HG03045 (cell line): ENCODE results near the gene RRP1.

Experiments used
- ATAC-seq: cut with Tn5 transposase; IDR thresholded peaks from one replicate; pipeline ENCODE4 v1.9.1; 2021; ENCODE audit warnings: mild to moderate bottlenecking, moderate library complexity; ENCODE audit not compliant: unreplicated experiment

The RRP1 gene

DNA sequence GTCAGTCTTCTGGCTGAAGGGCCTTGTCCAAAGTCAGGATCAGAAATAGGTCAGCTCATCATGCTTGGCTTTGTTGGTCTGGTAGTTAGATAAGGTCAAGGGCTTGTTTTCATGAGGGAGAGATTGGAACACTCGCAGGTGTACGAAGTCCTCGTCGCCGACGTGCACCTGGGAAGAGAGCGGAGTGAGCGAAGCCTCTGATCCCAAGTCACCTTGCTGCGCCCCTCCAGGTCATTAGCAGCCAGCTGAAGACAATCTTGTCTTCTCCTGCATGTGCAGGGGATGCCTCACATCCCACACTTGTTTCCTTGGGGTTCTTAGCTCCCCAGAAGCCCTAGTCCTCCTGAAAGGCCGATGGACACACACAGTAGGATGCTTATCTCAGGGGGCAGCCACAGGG is 15.2 kb upstream of the RRP1 start:
- ATAC-seq: no peak

DNA sequence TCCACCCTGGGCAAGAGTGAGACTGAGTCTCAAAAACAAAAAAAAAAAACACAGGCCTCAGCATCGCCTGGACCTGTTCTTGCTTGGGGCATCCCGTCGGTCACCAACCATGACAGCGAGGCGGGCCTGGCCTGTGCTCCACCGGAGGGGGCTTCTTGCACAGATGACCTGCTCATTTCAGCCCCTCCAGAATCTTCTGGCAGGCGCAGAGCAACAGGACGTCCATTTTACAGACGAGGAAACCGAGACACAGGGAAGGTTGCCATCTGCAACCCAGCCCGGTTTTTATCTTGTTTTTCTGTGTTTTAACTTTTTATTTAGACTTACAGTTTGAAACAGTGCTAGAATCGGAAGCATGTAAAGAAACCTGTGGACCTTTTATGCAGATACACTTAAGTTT is 14.2 kb upstream of the RRP1 start:
- ATAC-seq: no peak

DNA sequence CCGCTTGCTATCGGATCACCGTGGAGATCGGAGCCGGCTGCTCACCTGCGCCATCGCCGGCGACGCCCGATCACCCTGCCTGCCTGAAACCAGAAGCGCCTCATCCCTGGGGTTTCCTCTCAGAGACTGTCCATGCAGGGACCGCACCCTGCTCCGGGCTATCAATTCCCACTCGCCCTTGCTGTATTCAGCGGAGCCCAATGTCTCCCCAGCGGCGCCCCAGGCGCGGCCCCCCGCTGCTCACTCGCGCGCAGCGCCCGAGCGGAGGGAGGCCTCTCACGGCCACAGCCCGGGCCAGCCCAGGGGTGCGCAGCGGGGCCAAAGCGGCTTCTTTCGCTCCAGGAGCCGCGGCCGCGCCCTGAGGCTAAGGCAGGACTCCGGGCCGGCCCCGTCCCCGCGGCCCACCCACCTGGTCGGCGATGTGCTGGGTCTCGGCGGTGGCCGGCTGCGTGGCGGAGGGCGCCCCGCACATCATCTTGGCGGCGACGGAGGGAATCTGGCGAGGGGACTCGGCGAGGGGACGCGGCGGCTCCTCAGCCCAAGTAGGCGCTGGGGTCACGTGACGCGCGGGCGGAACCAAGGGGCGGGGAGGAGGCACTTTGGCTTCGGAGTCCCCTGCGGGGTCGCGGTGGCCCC is 13.5 kb upstream of the RRP1 start, which contains the start of gene CSTB:
Gene CSTB, minus strand, starts transcription at position 514 of the 636 bp plus-strand sequence. Its CDS starts 39 bp downstream, at position 475.
- peak; percentile 69 for ATAC-seq

DNA sequence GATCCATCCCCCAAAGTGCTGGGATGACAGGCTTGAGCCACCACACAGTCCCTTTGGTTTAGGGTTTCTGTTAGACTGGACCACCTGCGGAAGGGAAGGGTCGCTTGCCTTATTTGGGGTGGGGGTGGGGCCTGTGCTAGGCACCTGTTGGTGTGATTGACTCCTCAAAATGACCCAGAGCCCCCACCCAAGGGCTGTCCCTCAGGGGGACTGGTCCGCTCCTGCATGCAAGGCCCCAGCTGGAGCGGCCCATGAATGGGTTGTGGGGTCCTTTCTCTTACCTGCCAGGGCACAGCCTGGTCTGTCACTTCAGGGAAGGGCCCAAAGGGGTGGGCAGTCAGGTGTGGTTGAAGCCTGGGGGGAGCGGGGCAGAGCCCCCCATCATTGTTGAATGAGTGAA is 11.4 kb upstream of the RRP1 start:
- no peak for ATAC-seq

DNA sequence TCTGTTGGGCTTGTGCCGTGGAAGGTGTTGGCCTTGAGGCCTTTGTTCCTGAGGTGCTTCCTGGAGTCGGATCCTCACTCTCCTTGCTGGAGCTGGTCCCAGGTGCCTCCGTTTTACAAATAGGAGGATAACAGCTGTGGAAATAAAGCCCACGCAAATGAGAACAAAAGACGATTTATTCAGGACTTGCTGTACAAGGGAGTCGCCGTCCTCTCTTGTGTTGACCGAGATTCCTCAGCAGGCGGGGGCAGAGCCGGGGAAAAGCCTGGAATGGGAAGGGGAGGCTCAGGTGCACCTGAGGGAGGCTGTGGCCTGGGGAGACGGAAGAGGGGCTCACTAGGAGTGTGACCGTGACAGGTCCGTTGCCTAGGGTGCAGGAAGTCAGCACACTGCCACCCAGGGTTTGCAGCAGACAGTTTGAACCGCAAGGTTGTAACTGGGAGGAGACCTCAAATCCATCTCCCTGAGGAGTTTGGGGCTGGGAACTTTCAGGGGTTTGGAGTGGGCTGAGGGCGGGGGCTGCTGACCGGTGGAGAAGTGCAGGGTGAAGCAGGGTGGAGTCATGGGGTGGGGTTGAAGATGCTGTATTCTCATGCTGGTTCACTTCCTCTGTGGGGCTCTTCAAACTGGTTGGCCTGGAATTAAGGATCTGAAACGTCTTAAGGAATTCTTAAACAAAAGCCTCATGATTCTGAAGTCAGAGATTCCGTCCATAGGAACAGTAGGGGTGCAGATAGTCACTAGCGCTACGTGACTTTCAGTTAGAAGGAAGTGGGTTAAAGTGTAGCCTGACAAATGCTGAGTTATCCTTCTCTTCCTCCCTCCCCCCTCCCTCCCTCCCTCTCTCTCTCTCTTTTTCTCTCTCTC is 10.7 kb upstream of the RRP1 start:
- ATAC-seq: no peak

DNA sequence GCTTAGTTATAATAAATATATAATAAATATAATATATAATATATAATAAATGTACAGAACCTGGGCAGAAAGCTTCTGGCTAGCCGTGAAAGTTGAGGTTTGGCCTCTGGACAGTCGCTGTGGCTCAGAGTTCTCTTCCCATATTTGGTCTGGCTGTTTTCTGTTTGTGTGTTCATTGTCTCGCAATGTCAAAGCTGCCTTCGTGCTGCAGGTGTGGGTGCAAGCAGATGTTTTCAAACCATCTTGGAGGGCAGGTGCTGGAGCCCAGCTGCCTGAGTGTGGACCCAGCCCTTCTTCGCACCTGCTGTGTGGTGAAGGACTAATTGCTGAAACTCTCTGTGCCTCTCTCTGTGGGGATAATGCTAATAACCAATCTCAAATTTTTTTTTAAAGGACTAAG is 9.7 kb upstream of the RRP1 start:
- ATAC-seq: no peak

DNA sequence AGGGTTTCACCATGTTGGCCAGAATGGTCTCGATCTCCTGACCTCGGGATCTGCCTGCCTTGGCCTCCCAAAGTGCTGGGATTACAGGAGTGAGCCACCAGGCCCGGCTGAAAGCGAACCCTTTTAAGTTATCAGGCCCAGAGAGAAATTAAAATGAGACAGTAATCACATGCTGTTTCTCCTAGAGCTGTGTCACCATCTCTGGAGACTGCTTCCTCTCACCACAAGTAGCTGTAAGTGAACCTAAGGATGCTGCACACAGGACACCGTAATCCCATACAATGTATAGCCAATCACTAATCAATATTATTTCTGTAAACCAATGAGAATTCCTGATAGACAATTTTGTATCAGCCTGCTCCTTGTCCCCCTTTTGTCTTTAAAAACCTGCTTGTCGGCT is 7.5 kb upstream of the RRP1 start:
- no peak for ATAC-seq

DNA sequence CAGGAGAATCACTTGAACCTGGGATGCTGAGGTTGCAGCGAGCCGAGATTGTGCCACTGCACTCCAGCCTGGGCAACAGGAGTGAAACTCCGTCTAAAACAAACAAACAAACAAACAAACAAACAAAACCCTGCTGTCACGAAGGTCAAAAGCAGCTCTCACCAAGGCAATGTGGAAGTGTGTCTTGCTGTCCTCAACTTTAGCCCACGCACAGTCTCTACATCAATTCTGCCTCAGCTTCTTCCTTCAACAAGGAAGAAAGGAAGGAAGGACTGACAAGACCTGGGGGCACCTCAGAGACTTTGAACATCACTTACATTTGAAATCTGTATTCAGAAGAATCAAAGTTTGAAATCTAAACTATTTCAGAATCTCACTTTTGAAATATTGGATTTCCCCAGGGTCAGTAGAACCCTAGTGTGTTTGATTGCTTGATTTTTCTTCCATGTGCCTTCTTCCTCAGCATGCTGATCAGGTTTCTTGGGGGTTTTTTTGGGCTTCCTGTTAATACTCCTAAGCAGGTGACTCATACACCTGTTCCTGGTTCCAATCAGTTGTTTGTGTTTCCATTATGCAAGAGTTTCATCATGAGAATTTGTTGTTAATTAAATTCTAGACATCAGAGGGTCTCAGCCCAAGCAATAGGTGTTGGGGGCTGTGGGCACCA is 6.8 kb upstream of the RRP1 start:
- ATAC-seq: no peak

DNA sequence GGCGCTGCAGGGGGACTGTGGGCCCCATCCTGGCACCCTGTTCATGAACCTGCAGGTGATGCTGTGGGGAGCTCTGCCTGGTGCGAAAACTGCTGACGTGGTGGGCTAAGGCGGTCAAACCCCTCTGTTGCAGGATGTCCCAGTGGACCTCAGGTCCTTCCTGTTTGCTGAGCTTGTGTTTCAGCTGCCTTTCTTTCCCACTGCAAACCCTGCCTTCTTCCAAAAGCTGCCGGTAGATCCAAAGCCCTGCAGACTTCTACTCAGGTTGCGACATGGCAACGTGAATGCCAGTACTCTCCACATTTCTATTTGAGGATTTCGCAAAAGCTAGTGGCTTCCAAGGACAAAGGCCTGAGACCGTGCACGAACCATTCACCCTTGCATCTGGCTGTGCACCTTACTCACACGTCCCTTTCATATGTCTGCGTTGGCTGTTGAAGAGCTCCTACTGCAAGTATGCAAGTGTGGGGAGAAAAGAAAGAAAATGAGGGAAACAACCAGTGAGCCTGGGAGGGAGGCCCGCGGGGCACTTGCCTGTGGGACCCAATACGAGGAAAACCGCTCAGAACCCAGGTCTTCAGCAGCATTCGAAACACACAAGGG is 6.2 kb upstream of the RRP1 start:
- ATAC-seq: no peak

DNA sequence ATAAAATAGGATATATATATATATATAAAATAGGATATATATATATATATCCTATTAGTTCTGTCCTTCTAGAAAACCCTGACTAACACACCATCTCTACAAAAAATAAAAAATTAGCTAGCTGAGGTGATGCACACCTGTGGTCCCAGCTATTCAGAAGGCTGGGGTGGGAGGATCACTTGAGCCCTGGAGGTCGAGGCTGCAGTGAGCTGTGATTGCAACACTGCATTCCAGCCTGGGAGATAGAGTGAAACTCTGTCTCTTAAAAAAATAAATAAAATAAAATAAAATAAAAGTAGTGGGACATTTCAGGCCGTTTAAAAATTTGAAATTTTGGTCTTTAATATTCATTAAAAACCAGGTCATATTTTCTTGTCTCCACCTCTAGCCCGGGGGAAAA is 4.2 kb upstream of the RRP1 start:
- ATAC-seq: no peak

DNA sequence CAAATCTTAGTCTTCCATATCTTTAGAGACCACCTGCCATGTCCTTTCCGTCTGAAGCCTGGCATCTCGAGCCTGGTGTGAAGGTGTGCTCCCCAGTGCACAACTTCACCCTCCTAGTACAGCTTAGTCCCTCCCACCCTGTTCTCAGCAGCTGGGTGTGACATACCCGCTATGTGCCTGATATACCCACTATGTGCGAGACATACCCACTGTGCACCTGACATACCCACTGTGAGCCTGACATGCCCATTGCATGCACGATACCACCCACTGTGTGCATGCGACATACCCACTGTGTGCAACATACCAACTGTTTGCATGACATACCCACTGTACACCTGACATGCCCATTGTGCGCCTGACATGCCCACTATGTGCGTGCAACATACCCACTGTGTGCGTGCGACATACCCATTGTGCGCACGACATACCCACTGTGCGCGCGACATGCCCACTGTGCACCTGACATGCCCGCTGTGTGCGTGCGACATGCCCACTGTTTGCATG is 3.0 kb upstream of the RRP1 start:
- ATAC-seq: no peak

DNA sequence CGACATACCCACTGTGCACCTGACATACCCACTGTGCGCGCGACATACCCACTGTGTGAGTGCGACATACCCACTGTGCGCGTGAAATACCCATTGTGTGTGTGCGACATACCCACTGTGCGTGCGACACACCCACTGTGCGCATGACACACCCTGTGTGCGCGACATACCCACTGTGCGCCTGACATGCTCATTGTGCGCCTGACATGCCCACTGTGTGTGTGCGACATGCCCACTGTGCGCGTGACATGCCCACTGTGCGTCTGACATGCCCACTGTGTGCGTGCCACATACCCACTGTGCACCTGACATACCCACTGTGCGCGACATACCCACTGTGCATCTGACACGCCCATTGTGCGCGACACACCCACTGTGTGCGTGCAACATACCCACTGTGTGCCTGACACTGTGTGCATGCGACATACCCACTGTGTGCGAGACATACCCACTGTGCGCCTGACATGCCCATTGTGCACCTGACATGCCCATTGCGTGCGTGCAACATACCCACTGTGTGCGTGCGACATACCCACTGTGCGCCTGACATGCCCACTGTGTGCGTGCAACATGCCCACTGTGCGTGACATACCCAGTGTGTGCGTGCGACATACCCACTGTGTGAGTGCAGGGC is 2.5 kb upstream of the RRP1 start:
- no peak for ATAC-seq

DNA sequence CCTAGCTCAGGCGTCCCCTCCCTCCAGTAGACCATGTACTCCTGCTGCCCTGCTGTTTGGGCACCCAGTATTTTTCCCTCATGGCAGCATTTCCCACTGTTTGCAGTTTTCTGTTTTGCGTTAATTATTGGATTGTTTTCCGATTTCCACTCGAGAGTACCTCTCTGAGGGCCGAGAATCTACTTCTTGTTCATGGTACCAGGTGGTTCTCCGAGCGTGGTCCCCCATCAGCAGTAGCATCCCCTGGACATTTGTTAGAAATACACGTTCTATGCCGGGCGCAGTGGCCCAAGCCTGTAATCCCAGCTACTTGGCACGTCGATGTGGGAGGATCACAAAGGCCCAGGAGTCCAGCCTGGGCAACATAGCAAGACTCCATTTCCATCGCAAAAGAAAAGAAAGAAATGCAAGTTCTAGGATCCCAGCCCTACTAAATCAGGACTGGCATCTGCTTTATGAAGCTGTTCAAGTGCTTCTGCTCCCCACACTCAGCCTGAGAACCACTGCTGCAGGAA is 690 bp downstream of the RRP1 start:
- ATAC-seq: no peak

DNA sequence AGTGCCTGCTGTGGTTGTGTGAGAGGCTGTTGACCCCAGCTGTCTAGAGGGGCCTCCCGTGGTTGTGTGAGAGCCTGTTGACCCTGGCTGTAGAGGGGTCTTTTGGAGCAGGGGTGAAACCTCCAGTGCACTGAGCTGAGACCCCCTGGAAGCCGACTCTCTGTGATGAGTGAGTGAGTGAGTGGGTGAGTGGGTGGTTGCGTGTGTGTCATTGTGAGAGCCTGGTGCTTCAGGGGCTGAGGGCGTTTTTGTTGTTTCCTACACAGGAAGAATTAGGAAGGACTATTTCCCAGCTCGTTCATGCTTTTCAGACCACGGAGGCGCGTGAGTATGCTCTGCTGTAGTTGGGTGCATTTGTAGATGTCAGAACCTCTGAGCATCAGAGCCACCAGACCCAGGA is 3.0 kb downstream of the RRP1 start:
- ATAC-seq: no peak

DNA sequence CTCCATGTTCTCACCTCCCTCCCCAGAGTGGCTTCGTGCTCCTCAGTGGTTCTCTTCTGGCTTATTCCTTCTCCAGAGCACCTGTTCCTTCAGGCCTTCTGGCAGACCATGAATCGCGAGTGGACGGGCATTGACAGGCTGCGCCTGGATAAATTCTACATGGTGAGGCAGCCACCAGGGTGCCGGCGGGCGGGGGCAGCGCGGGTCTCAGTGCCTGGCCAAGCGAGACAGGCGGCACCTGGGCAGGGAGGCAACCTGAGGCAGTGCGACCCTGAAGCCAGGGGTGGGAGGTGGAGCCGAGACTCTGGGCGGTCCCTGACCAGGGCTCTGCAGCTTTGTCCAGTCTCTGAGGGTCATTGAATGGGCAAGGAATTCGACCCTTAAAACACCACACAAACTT is 3.9 kb downstream of the RRP1 start:
- no peak for ATAC-seq

DNA sequence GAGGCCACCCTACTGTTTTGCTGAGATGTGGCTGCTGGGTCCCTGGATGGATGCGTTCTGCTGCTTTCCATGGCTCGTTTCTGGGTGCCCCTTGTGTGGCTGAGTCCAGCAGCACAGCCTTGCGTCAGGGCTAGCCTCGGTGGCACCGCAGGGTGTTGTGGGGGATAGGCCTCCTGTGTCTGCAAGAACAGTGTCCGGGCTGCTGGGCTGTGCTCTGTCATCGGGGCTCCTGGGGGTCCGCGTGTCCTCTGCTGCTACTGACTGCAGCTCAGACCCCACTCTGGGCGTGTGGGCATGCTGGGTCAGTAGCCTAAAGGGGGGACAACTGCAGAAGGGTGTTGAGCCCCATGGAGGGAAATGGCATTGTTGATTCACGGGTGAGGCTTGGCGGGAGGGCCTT is 4.9 kb downstream of the RRP1 start:
- ATAC-seq: no peak

DNA sequence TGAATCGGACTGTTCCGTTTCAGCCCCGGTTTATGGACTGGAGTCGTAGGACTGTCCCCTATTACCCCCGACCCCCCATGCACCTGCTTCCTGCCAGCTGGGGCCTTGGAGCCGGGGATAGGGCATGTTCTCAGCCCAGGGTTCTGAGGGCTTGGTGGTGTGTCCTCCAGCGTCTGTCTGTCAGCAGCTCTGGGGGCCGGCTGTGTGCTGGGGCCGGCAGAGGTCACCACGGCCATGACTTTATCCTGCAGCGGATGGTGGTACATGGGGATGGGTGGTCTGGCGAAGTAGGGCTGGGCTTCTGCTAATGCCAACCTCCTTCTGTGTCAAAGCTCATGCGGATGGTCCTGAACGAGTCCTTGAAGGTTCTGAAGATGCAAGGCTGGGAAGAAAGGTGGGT is 5.5 kb downstream of the RRP1 start:
- no peak for ATAC-seq

DNA sequence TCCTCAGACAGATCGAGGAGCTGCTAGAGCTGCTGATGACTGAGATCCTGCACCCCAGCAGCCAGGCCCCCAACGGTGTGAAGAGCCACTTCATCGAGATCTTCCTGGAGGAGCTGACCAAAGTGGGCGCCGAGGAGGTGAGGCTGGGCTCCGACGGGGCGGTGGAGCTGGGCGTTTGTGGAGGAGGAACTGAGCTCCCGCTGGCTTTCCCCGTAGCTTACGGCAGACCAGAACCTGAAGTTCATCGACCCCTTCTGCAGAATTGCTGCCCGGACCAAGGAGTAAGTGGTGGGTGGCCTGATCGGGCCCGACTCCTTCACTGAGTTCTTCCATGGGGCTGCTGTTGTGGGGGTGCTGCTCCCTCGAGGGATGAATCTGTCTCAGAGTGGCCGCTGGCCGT is 8.0 kb downstream of the RRP1 start:
- ATAC-seq: no peak

DNA sequence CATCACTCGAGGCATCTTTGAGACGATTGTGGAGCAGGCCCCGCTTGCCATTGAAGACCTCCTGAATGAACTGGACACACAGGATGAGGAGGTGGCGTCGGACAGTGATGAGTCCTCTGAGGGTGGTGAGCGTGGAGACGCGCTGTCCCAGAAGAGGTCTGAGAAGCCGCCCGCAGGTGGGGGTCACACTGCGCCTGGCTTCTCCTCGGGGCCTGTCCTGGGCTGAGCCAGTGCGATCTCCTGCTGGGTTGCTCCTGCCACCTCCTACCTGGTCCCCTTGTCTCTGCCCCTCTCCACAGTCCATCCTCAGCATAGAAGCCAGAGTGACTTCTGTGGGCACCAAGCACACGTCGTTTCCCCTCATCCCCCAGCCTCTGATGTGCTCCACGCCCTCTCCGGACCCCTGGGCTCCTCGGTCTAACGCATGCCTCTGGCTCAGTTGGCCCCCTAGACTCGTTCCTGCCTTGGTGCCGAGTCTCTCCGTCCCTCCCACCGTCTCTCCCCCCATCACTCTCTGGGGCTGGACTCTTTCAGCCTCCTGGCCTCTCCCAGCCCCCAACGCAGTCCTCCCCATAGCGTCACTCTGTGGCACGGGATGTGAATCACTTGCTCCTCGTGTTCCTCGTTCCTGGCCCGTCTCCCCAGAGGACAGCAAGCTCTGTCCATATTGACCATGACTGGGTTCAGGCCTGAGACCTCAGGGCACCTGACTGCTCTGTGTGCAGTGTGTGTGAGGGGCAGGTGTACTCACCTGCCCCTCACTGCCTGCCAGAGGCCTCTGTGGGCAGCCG is 8.7 kb downstream of the RRP1 start:
- no peak for ATAC-seq

DNA sequence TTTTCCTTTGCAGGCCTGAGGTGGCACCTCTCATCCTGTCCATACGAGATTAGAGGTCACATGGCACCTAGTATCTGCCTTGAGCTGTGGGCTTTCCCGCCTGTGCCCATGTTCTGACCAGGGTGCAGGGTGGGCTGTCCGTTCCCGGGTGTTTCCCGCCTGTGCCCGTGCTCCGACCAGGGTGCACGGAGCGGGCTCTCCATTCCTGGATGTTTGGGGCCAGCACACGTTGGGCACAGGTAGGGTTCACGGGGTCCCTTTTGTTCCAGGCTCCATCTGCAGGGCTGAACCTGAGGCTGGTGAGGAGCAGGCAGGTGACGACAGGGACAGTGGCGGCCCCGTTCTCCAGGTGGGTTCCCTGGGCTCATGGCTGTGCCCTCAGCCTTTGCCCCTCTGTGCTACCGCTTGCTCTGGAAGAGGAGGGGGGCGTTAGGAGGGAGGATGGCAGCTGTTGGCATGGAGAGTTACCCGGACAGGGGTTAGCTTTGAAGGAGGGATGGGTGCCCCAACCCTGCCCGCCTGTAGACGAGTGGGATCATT is 10.0 kb downstream of the RRP1 start:
- no peak for ATAC-seq
